HEK293T (cell line): ENCODE data around the gene CDO1.

Experiments used
- CTCF ChIA-PET: fragments of 350-600 bp; formaldehyde crosslinking; extraction: SDS; loops from one replicate; lab custom pipeline; 2021; ENCODE audit warnings: antibody characterized with exemption, inconsistent platforms; lab: Yijun Ruan, JAX
- POLR2A ChIA-PET: fragments of 350-600 bp; formaldehyde crosslinking; extraction: SDS; loops from one replicate; lab custom pipeline; 2020; ENCODE audit warnings: antibody characterized with exemption, inconsistent platforms; lab: Yijun Ruan, JAX
- DNase-seq: peaks from one replicate; pipeline ENCODE4 v3.0.0; 2012; ENCODE audit warnings: mixed read lengths; ENCODE audit errors: extremely low spot score
- ARNT ChIP-seq: fragments of 450-650 bp; IDR thresholded peaks from 2 replicates; pipeline ENCODE4 v1.6.1; 2017; ENCODE audit warnings: mild to moderate bottlenecking
- BHLHE40 ChIP-seq: fragments of 450-650 bp; IDR thresholded peaks from 2 replicates; pipeline ENCODE4 v1.6.1; 2016; ENCODE audit warnings: mild to moderate bottlenecking, moderate library complexity, borderline replicate concordance
- CTBP1 ChIP-seq: fragments of 450-650 bp; IDR thresholded peaks from 2 replicates; pipeline ENCODE4 v1.6.1; 2016; ENCODE audit warnings: borderline replicate concordance
- ELF4 ChIP-seq: fragments of 450-650 bp; IDR thresholded peaks from 2 replicates; pipeline ENCODE4 v1.6.1; 2017; ENCODE audit warnings: antibody characterized with exemption
- FOXA1 ChIP-seq: fragments of 450-650 bp; IDR thresholded peaks from 2 replicates; pipeline ENCODE4 v1.6.1; 2016; ENCODE audit warnings: mild to moderate bottlenecking
- FOXK2 ChIP-seq: fragments of 450-650 bp; IDR thresholded peaks from 2 replicates; pipeline ENCODE4 v1.6.1; 2016; ENCODE audit warnings: mild to moderate bottlenecking
- FOXM1 ChIP-seq: fragments of 450-650 bp; IDR thresholded peaks from 2 replicates; pipeline ENCODE4 v1.6.1; 2017; ENCODE audit warnings: mild to moderate bottlenecking, borderline replicate concordance
- HDGF ChIP-seq: fragments of 450-650 bp; IDR thresholded peaks from 2 replicates; pipeline ENCODE4 v1.6.1; 2017; ENCODE audit warnings: antibody characterized with exemption, borderline replicate concordance
- L3MBTL2 ChIP-seq: fragments of 450-650 bp; conservative IDR thresholded peaks from 2 replicates; pipeline ENCODE4 v1.6.1; 2016; ENCODE audit warnings: mild to moderate bottlenecking
- LEF1 ChIP-seq: fragments of 450-650 bp; IDR thresholded peaks from 2 replicates; pipeline ENCODE4 v1.6.1; 2017; ENCODE audit warnings: mild to moderate bottlenecking, borderline replicate concordance
- NFRKB ChIP-seq: fragments of 450-650 bp; IDR thresholded peaks from 2 replicates; pipeline ENCODE4 v1.6.1; 2016; ENCODE audit warnings: mild to moderate bottlenecking, moderate library complexity
- SP1 ChIP-seq: fragments of 450-650 bp; IDR thresholded peaks from 2 replicates; pipeline ENCODE4 v1.6.1; 2017
- SUZ12 ChIP-seq: fragments of 450-650 bp; IDR thresholded peaks from 2 replicates; pipeline ENCODE4 v1.6.1; 2016; ENCODE audit warnings: mild to moderate bottlenecking
- TARDBP ChIP-seq: fragments of 450-650 bp; IDR thresholded peaks from 2 replicates; pipeline ENCODE4 v1.6.1; 2016
- ZNF384 ChIP-seq: fragments of 450-650 bp; IDR thresholded peaks from 2 replicates; pipeline ENCODE4 v1.6.1; 2016
- TF ChIP-seq, protein P1 (sequence below): fragments of 450-650 bp; IDR thresholded peaks from 2 replicates; pipeline ENCODE4 v1.6.1; 2016

The CDO1 gene

DNA sequence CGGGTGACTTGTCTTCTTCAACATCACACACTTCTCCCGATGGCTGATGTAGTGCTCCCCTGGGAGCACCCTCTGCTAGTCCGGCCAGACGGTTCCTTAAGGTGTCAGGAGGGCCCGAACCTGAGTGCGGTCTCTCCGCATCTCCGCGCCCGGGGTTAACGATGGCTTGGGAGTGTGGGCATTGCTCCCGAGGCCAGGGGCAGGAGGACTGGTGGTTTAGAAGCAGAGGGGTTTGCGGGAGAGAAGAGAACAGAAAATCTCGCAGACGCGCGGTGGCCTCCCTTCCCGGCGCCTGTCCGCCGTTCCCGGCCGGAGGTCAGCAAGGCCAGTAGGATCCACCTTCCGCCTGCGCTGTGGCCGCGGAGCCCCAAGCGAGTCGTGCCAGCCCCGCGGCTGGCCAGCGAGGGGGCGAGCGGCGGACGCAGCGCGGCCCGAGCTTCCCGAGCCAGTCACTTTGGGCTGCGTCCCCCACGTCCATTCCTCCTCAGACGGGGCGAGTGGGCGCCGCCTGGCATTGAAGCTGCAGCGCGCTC lies 700 bp downstream of the CDO1 start:
- ChIA-PET POLR2A (interaction anchor here (0.9 to 1.9 kb wide), 9 partner anchors 11 to 269 kb away, joined by 3 to 5 read pairs (median 4); partner anchors contain the start of genes AP3S1, ATG12 and COMMD10), CTCF (interaction anchor here (0.7 to 1.0 kb wide), 2 partner anchors 191 to 254 kb away, joined by 3 read pairs; no protein-coding TSS in a partner anchor)
- no peak for DNase-seq
- TF ChIP-seq HDGF: no peak
- no peak for TF ChIP-seq FOXM1
- TF ChIP-seq, protein P1, sequence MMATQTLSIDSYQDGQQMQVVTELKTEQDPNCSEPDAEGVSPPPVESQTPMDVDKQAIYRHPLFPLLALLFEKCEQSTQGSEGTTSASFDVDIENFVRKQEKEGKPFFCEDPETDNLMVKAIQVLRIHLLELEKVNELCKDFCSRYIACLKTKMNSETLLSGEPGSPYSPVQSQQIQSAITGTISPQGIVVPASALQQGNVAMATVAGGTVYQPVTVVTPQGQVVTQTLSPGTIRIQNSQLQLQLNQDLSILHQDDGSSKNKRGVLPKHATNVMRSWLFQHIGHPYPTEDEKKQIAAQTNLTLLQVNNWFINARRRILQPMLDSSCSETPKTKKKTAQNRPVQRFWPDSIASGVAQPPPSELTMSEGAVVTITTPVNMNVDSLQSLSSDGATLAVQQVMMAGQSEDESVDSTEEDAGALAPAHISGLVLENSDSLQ: no peak
- no peak for TF ChIP-seq ARNT
- TF ChIP-seq ZNF384: no peak
- TF ChIP-seq FOXA1: no peak
- TF ChIP-seq CTBP1: no peak
- TF ChIP-seq ELF4: no peak
- TF ChIP-seq NFRKB: no peak
- TF ChIP-seq BHLHE40: no peak
- TF ChIP-seq FOXK2: no peak
- no peak for TF ChIP-seq LEF1
- no peak for TF ChIP-seq SUZ12
- no peak for TF ChIP-seq L3MBTL2
- no peak for TF ChIP-seq TARDBP
- TF ChIP-seq SP1: no peak

DNA sequence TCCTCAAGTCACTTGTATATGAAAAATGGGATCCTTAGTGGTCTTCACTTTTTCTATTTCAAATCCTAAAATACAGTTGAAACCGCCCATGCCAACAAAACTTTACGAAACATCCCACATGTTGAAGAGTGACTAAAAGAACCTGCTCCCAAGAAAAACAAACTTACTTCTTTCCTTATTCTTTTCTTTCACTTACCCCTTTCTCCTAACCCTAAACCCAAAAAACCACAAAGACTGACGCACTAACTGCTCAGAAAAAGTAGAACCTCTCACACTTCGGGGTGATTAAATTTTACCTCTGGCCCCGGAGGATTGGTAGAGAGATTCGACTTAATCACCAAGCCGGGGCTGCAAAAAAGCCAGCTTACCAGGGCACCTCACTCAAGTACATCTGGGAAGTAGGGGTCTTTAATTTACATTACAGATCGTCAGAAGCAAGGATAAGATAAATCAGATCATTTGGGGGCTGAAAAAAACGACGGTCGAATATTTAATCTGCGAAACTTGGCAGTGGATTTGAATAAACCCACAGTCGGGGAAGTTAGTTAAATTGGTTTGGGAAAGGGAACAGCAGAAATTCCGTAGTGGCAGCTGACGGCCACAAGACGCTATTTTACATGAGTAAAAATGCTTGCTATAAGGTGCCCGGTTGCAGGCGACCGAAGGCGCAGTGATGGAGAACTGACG lies 1.3 kb downstream of the CDO1 start:
- DNase-seq: no peak
- POLR2A ChIA-PET: interaction anchor here (0.9 to 1.9 kb wide), 4 partner anchors 12 to 167 kb away, joined by 3 to 5 read pairs (median 4); no protein-coding TSS in a partner anchor
- TF ChIP-seq, protein P1: no peak
- no peak for TF ChIP-seq ARNT
- no peak for TF ChIP-seq L3MBTL2
- no peak for TF ChIP-seq ELF4
- TF ChIP-seq FOXM1: no peak
- TF ChIP-seq LEF1: no peak
- no peak for TF ChIP-seq SUZ12
- no peak for TF ChIP-seq ZNF384
- no peak for TF ChIP-seq CTBP1
- TF ChIP-seq FOXA1: no peak
- no peak for TF ChIP-seq FOXK2
- no peak for TF ChIP-seq TARDBP
- TF ChIP-seq NFRKB: no peak
- TF ChIP-seq HDGF: no peak
- no peak for TF ChIP-seq SP1
- no peak for TF ChIP-seq BHLHE40
- CTCF ChIA-PET: interaction anchor here (1.1 kb wide), 1 partner anchor 12 kb away, joined by 3 read pairs; no protein-coding TSS in a partner anchor

DNA sequence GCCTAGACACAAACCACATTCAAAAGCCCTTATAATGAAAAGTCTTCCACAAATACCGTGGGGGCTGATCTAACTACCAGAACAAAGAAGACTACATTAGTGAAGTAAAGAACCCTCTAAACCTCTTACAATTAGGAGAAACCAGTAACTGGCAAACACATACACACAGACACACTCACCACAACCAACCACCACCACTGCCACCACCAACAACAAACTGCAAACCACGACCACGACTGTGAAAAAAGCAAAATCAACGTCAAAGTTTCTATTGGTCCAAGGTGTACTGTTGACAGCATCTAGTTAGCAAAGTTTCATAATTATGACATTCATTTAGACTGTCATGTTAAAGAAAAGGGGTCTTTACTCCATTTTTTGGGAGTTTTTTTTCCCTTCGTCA lies 2.7 kb downstream of the CDO1 start:
- no peak for TF ChIP-seq HDGF
- TF ChIP-seq ARNT: no peak
- TF ChIP-seq NFRKB: no peak
- TF ChIP-seq SP1: no peak
- no peak for TF ChIP-seq ZNF384
- TF ChIP-seq L3MBTL2: no peak
- TF ChIP-seq, protein P1: no peak
- no peak for TF ChIP-seq FOXM1
- TF ChIP-seq ELF4: no peak
- no peak for TF ChIP-seq FOXA1
- no peak for TF ChIP-seq CTBP1
- no peak for TF ChIP-seq TARDBP
- TF ChIP-seq SUZ12: no peak
- no peak for TF ChIP-seq LEF1
- TF ChIP-seq BHLHE40: no peak
- TF ChIP-seq FOXK2: no peak
- CTCF ChIA-PET: no interaction called here
- POLR2A ChIA-PET: interaction anchor here (1.2 kb wide), 1 partner anchor 40 kb away, joined by 4 read pairs; no protein-coding TSS in a partner anchor
- DNase-seq: no peak

DNA sequence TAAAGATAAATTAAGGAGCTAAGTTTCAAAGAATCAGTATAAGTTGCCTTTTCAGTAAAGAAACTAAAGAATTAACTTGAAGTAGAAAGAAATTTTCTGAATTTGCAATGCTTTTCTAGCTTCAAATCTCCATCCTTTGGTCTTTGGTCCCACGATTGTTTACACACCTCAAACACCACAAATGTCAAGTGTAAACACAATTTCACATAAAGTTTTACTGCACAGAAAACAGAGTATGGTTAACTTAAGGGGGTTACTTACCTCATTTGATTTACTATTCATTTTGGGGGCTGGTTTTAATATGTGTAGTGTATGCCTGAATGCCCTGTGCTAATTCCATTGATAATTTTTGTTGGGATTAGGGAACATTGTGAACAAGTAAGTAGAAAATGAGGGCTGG lies 4.1 kb downstream of the CDO1 start:
- ChIA-PET POLR2A (no interaction called here), CTCF (interaction anchor here (0.6 kb wide), 1 partner anchor 182 kb away, joined by 4 read pairs; no protein-coding TSS in a partner anchor)
- no peak for DNase-seq
- TF ChIP-seq ZNF384: no peak
- no peak for TF ChIP-seq BHLHE40
- TF ChIP-seq, protein P1: no peak
- TF ChIP-seq TARDBP: no peak
- no peak for TF ChIP-seq FOXM1
- no peak for TF ChIP-seq ELF4
- TF ChIP-seq CTBP1: no peak
- no peak for TF ChIP-seq FOXA1
- TF ChIP-seq HDGF: no peak
- no peak for TF ChIP-seq SUZ12
- no peak for TF ChIP-seq NFRKB
- no peak for TF ChIP-seq LEF1
- no peak for TF ChIP-seq L3MBTL2
- TF ChIP-seq FOXK2: no peak
- TF ChIP-seq ARNT: no peak
- TF ChIP-seq SP1: no peak
